Testis (tissue), 3 donors: ENCODE data around the gene HSP90B1. TPM values are rescaled to one million over a fixed set of nuclear protein-coding genes. Genes with fewer than 3 reads are reported as not detected.

Experiments used
- DNase-seq: peaks from one replicate; pipeline ENCODE4 v3.0.0-alpha.2; 2019
- H3K27ac ChIP-seq, 2 donors: fragments of 200-600 bp; sonication (generic); one replicate each; pipeline ENCODE4 v1.5.1; 2019
- H3K27me3 ChIP-seq: fragments of 200-600 bp; sonication (generic); one replicate; pipeline ENCODE4 v1.5.1; 2019
- H3K36me3 ChIP-seq: fragments of 200-600 bp; sonication (generic); one replicate; pipeline ENCODE4 v1.5.1; 2017; ENCODE audit warnings: low read depth; ENCODE audit errors: missing control alignments
- H3K4me1 ChIP-seq: fragments of 200-600 bp; sonication (generic); one replicate; pipeline ENCODE4 v1.5.1; 2019
- H3K4me3 ChIP-seq, 2 donors: fragments of 200-600 bp; sonication (generic); one replicate each; pipeline ENCODE4 v1.5.1; 2017 to 2019
- H3K9me3 ChIP-seq: fragments of 200-600 bp; sonication (generic); one replicate; pipeline ENCODE4 v1.5.1; 2017
- POLR2A ChIP-seq: fragments of 450-650 bp; IDR thresholded peaks from one replicate; pipeline ENCODE4 v1.6.1; 2017; ENCODE audit warnings: antibody characterized with exemption, mild to moderate bottlenecking, moderate library complexity
- WGBS, 2 donors: methylation state at CpG; one replicate each; pipeline ENCODE4 v1.1.5; 2018; 5-methylcytosine and 5-hydroxymethylcytosine counted together
- intact Hi-C: fragments of 100-400 bp; cut with DNase I; formaldehyde crosslinking; loops from one replicate; pipeline ENCODE4 v1.15.1; 2023; ENCODE audit warnings: low total_unique reads
- polyA plus RNA-seq: library from polyadenylated mRNA; stranded (reverse); fragments of 350-450 nt; fragmentation: Illumina TruSeq; extraction: RNeasy Lipid Tissue Mini Kit (QIAGEN cat#74804); gene quantifications from one replicate; pipeline ENCODE4 v1.2.3, GENCODE V29; 2014; ENCODE audit warnings: low read depth, low replicate concordance; ENCODE audit not compliant: insufficient read depth
- total RNA-seq, 2 donors: library from RNA; depleted of rRNA; stranded (reverse); fragments of >200 nt; gene quantifications; one replicate each; pipeline ENCODE4 v1.2.3, GENCODE V29; 2016
- TF ChIP-seq, protein P1 (sequence below), 3 experiments: fragments of 450-650 bp in 2 of 3; fragments of 200-600 bp in 1 of 3; sonication (generic) in 1 of 3; IDR thresholded peaks; one replicate each; pipeline ENCODE4 v1.5.1; 2016 to 2019; ENCODE audit warnings: antibody characterized with exemption in 3 of 3, mild to moderate bottlenecking in 2 of 3, moderate library complexity in 1 of 3

The HSP90B1 gene
- total and polyA plus RNA-seq, 3 donors from 2014 or later, result 257 to 265 (median 259) TPM

DNA sequence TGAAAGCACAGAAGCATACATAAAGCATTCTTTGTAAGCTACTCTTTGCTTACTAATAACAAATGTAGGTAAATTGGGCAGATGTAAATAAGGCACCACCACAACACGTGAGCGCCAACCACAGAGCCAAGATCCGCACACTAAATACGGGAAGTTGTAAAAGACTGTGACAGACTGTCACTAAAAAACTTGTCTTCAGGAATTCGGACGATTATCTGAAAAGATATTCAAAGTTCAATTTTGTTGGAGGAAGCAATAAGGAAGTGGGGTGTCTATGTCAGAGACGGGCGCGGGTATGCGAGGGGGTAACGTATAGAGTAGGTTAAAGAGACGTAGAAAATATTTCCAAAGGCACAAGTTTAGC is 1.5 kb upstream of the HSP90B1 start:
- intact Hi-C loops, result no loop called here
- peak overlapping the region; percentile 66 to 77 for H3K4me3 ChIP-seq
- H3K9me3 ChIP-seq, result no peaks in the 10 kb centered on the region
- no peaks in the 10 kb centered on the region for H3K27me3 ChIP-seq
- WGBS, 2 donors, result 10 to 11% methylated on average over 12 of the region's 12 CpGs
- peak overlapping the region; percentile 81 to 83 for H3K27ac ChIP-seq
- DNase-seq, result peak; percentile 27
- peaks cover 25% of the 10 kb centered on the region for H3K4me1 ChIP-seq
- H3K36me3 ChIP-seq, result no peaks in the 10 kb centered on the region
- TF ChIP-seq, protein P1, sequence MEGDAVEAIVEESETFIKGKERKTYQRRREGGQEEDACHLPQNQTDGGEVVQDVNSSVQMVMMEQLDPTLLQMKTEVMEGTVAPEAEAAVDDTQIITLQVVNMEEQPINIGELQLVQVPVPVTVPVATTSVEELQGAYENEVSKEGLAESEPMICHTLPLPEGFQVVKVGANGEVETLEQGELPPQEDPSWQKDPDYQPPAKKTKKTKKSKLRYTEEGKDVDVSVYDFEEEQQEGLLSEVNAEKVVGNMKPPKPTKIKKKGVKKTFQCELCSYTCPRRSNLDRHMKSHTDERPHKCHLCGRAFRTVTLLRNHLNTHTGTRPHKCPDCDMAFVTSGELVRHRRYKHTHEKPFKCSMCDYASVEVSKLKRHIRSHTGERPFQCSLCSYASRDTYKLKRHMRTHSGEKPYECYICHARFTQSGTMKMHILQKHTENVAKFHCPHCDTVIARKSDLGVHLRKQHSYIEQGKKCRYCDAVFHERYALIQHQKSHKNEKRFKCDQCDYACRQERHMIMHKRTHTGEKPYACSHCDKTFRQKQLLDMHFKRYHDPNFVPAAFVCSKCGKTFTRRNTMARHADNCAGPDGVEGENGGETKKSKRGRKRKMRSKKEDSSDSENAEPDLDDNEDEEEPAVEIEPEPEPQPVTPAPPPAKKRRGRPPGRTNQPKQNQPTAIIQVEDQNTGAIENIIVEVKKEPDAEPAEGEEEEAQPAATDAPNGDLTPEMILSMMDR (IDR thresholded peaks at IDR 0.05), result no peak
- TF ChIP-seq POLR2A, result no peak

DNA sequence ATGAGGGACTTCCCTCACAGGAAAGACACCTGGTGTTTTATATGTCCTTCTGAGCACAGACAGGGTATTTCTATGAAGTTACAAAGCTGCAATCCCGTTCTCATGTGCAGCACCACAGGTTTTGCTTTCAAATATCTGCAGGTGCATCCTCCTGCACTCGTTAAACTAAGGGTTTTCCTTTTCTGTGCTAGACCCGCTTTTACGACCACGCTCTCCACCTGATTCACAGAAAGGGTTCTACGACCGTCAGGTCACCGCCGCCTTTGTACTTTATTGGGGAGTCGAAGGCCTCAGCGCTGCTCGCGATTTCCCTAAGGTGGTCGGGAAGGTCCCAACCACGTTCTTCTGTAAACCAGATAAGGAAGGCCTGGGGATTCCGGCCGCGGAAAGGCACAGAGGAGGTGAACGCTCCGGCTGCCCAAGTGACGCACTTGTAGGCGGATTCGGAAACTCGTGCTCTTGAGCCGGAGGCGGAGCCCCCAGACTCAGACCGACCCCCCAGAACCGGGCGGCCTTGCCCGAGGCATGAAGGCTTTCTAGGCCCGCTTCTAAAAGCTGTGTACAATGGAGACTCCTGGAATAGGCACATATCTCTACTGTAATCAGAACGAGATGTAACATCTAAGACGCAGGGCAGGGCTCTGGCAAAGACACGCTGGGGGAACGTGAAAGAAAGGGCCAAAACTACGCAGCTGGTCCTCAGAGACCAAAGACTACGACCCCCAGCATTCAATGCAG is 995 bp upstream of the HSP90B1 start:
- Histone ChIP-seq H3K27me3 (no peaks in the 10 kb centered on the region), H3K4me1 (peaks cover 25% of the 10 kb centered on the region), H3K27ac (peak overlapping the region; percentile 81 to 83), H3K9me3 (no peaks in the 10 kb centered on the region), H3K36me3 (no peaks in the 10 kb centered on the region), H3K4me3 (peak overlapping the region; percentile 66 to 77)
- WGBS, 2 donors, result 0 to 1% methylated on average over 27 to 37 of the region's 37 CpGs
- TF ChIP-seq, protein P1 (IDR thresholded peaks at IDR 0.05), result no peak
- TF ChIP-seq POLR2A, result no peak
- DNase-seq, result peak; percentile 95
- intact Hi-C loops, result no loop called here

DNA sequence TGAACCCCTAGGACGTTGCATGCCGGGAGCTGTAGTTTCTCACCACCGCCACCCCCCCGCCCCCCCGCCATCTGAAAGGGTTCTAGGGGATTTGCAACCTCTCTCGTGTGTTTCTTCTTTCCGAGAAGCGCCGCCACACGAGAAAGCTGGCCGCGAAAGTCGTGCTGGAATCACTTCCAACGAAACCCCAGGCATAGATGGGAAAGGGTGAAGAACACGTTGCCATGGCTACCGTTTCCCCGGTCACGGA is 501 bp upstream of the HSP90B1 start:
- Histone ChIP-seq H3K9me3 (no peaks in the 10 kb centered on the region), H3K4me3 (peak overlapping the region; percentile 66 to 77), H3K27me3 (no peaks in the 10 kb centered on the region), H3K4me1 (peaks cover 25% of the 10 kb centered on the region), H3K27ac (peak overlapping the region; percentile 81 to 83), H3K36me3 (no peaks in the 10 kb centered on the region)
- WGBS, 2 donors, result 0 to 1% methylated on average over 12 to 18 of the region's 18 CpGs
- intact Hi-C loops, result no loop called here
- DNase-seq, result no peak
- TF ChIP-seq POLR2A, result no peak
- TF ChIP-seq, protein P1 (IDR thresholded peaks at IDR 0.05), result no peak

DNA sequence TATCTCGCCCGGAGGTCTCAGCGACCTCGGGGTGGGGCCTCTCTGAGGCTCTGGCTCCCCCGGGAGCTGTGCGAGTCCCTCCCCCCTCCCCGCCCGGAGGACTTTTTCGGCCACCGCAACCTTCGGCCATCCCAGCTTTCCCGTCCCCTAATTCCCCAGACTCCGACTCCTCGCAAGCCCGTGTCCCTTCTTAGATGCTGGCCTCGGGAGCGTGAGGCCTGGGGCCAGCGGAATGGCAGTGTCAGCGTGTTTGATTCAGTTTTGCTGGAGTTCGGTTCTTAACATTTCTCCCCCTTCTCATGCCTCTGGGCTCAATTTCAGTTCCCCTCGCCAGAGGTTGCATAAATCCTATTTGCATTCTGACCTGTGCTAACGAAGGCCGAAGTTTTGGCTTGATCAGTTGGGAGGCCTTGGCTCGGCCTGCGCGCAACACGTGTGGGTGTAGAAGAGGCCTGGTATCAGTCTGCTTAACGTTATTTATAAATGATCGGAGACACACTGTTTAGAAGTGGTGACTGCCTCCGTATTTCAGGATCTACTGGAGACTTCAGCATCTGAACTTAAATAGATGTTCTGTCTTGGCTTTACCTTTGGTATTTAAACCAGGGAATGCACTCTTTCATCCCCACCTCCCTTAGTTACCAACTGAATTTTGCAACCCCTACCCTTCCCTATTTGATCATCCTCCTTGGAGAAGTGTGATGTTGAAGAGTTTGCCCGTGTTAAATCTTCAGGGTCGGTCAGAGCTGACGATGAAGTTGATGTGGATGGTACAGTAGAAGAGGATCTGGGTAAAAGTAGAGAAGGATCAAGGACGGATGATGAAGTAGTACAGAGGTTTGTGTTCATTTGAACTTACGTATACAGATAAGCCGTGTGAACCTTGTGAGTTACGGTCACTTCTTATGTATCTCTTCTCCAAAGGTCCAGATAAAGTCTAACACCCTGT is 851 bp downstream of the HSP90B1 start:
- no peaks in the 10 kb centered on the region for H3K9me3 ChIP-seq
- no peak for TF ChIP-seq POLR2A
- TF ChIP-seq, protein P1 (IDR thresholded peaks at IDR 0.05), result no peak
- DNase-seq, result peak; percentile 70
- WGBS, 2 donors, result 2 to 3% methylated on average over 32 to 37 of the region's 37 CpGs
- peak overlapping the region; percentile 66 to 77 for H3K4me3 ChIP-seq
- H3K4me1 ChIP-seq, result peaks cover 25% of the 10 kb centered on the region
- no peaks in the 10 kb centered on the region for H3K36me3 ChIP-seq
- intact Hi-C loops, result no loop called here
- peak overlapping the region; percentile 69 to 91 for H3K27ac ChIP-seq
- H3K27me3 ChIP-seq, result no peaks in the 10 kb centered on the region
